Retinal pigment epithelial cell (primary cell): ENCODE results near the gene YPEL2.

Experiments used
- DNase-seq: peaks from one replicate; pipeline ENCODE4 v3.0.0-alpha.2; 2010; ENCODE audit warnings: low read depth
- H3K4me3 ChIP-seq: 2 replicates; pipeline ENCODE4 v1.5.1; 2011; ENCODE audit warnings: mild to moderate bottlenecking, low read length, control low read depth, moderate library complexity
- TF ChIP-seq, protein P1 (sequence below): conservative IDR thresholded peaks from 2 replicates; pipeline ENCODE4 v1.5.1; 2011; ENCODE audit warnings: low read depth, low read length, control low read depth, inconsistent platforms

YPEL2 gene

DNA sequence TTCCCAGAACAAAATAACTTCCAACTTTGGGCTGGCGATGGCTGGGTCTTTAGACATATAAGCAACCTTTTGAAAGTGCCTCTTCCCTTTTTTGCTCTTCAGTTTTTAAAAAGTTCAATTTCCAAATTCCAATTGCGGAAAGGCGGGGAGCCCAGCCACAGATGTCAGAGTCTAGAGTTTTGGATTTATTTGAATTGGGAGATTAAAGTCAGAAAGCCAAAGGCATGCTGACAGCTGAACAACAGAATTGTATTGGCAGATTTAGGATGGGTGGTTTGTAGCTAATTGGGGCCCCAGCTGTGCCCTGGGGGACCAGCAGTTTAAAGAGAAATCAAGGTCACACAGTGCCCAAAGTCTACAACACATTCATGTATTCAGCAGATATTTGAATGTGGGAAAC lies 10.5 kb downstream of the YPEL2 start:
- H3K4me3 ChIP-seq = no peak overlapping the region
- TF ChIP-seq, protein P1, sequence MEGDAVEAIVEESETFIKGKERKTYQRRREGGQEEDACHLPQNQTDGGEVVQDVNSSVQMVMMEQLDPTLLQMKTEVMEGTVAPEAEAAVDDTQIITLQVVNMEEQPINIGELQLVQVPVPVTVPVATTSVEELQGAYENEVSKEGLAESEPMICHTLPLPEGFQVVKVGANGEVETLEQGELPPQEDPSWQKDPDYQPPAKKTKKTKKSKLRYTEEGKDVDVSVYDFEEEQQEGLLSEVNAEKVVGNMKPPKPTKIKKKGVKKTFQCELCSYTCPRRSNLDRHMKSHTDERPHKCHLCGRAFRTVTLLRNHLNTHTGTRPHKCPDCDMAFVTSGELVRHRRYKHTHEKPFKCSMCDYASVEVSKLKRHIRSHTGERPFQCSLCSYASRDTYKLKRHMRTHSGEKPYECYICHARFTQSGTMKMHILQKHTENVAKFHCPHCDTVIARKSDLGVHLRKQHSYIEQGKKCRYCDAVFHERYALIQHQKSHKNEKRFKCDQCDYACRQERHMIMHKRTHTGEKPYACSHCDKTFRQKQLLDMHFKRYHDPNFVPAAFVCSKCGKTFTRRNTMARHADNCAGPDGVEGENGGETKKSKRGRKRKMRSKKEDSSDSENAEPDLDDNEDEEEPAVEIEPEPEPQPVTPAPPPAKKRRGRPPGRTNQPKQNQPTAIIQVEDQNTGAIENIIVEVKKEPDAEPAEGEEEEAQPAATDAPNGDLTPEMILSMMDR = no peak
- DNase-seq = no peak

DNA sequence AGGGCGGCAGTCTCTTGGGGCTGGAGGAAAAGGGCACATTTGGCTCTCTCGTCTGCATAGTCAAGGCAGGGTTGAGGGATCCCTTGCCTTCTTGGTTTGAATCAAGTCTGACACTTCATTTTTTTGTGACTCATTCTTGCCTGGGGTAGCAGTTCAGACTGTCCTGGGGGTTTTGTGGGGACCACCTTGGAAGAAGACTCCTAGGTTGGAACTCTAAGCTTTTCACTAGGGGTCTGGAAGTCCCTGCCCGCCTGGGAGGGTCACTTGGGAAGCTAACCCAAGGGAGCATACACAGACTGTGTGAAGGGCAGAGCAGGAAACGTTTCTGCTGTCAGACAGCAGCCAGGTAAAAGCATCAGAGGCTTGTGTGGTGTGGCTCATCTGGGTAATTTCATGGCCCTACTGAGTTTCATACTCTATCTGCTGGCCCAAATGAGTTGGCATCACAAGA lies 11.3 kb downstream of the YPEL2 start:
- TF ChIP-seq, protein P1 = no peak
- DNase-seq = no peak
- no peak overlapping the region for H3K4me3 ChIP-seq

DNA sequence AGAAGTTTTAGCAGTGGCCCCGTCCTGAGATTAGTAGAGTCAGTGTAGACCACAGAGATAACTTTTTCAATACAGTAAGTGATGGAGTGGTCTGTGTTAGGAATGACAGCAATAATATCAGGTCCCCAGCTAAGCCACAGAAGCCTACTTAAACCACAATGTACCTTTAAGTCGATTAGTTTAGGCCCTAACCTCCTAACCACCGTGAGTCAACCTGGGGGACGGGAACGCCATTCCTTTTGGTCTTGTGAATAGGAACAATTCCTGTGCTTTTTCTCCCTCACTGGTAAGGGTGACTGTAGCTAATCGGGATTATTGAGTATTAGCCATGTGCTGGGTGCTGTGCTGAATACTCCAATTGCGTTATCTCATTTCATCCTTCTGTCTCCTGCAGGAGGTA lies 14.0 kb downstream of the YPEL2 start:
- no peak for DNase-seq

DNA sequence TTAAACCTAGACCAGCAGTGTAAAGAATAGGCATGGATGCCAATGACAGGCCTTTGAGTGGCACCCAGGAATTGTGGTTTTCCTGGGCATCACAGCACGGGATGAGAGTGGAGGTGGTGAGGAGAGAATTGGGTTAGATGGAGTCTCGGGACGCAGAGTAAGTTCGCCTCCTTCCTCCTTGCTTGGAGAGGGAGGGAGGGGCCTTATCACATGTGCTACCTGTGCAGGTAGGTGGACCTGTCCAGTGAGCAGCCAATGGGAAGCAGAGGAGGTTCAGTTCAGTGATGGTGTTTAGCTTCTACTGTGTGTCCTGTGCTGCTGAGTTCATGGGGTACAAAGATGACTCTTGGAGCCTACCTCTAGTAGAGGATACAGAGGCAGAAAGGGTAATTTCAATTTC lies 14.9 kb downstream of the YPEL2 start:
- H3K4me3 ChIP-seq = no peak overlapping the region
- no peak for DNase-seq
- TF ChIP-seq, protein P1 = no peak

More for the DNA sequence above, 14.0 kb downstream of the YPEL2 start:
- no peak overlapping the region for H3K4me3 ChIP-seq
- TF ChIP-seq, protein P1 = no peak

DNA sequence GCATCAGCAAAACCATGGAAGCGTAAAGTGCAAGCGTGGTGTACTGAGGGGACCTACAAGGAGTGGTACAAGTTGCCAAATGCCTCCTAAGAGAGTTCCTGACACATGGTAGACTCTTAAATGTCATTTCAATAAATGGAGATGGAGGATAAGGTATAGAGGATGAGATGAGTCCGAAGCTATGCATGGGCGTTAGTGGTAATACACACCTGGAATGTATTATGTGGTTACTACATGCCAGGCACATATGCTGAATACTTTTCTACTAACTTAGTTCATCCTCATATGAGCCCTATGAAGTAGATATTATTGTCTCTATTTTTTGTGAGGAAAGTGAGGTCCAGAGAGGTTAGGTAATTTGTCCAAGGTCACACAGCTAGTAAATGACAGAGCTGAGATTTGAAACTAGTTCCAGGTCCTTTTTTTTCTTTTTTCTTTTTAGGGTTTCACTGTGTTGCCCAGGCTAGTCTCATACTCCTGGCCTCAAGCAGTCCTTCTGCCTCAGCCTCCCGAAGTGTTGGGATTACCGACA lies 15.5 kb downstream of the YPEL2 start:
- TF ChIP-seq, protein P1 = no peak
- H3K4me3 ChIP-seq = no peak overlapping the region
- no peak for DNase-seq

DNA sequence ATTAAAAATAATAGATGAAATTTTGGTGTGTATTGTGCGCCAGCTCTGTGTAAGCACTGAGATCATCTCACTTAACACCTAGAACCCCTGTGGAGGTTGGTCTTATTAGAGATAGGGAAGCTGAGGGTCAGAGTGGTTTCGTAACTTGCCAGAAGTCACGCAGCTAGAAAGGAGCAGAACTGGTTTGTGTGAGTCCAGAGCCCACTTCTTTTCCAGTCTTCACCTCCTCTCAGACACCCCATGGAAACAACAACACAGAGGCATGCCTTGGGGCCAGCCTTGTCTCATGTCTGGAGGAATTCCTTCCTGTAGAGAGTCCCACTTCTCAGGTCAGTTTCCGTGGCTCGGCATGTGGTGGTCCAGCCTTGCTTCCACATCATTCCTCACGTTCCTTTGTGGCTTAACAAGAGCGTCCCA lies 16.5 kb downstream of the YPEL2 start:
- H3K4me3 ChIP-seq = no peak overlapping the region
- DNase-seq = no peak
- TF ChIP-seq, protein P1 = no peak

DNA sequence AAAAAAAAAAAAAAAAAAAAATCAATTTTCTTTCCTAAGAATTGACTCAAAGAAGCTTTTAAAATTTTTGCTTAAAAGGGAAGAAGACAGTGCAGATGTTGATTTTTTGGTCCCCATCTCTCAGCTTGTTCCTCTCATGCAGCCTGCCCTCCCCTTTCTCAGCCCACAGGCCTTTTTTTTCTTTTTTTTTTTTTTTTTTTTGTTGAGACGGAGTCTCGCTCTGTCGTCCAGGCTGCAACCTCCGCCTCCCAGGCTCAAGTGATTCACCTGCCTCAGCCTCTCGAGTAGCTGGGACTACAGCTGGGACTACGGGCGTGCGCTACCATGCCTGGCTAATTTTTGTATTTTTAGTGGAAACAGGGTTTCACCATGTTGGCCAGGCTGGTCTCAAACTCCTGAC lies 17.7 kb downstream of the YPEL2 start:
- DNase-seq = no peak
- TF ChIP-seq, protein P1 = no peak
- no peak overlapping the region for H3K4me3 ChIP-seq
